KMS-11 (cell line): ENCODE results near the gene SIL1.

Source experiments
- H2AFZ ChIP-seq: fragments of 200-600 bp; sonication (generic); 2 replicates; pipeline ENCODE4 v1.6.1; 2016; ENCODE audit warnings: antibody characterized with exemption, mixed run types, low read depth
- H3K27ac ChIP-seq: fragments of 200-600 bp; sonication (generic); 2 replicates; pipeline ENCODE4 v1.6.1; 2016; ENCODE audit warnings: mild to moderate bottlenecking, mixed run types
- H3K27me3 ChIP-seq: fragments of 200-600 bp; sonication (generic); 2 replicates; pipeline ENCODE4 v1.6.1; 2017; ENCODE audit warnings: mild to moderate bottlenecking, low read depth, mixed run types, moderate library complexity; ENCODE audit not compliant: insufficient read depth
- H3K36me3 ChIP-seq: fragments of 200-600 bp; sonication (generic); 2 replicates; pipeline ENCODE4 v1.6.1; 2017; ENCODE audit warnings: mild to moderate bottlenecking, mixed run types; ENCODE audit not compliant: insufficient read depth
- H3K4me1 ChIP-seq: fragments of 200-600 bp; sonication (generic); 2 replicates; pipeline ENCODE4 v1.6.1; 2016; ENCODE audit warnings: mild to moderate bottlenecking, low read depth, mixed run types; ENCODE audit not compliant: poor library complexity, severe bottlenecking
- H3K4me2 ChIP-seq: fragments of 200-600 bp; sonication (generic); 2 replicates; pipeline ENCODE4 v1.7.0; 2016; ENCODE audit warnings: mild to moderate bottlenecking, mixed run types
- H3K4me3 ChIP-seq: fragments of 200-600 bp; sonication (generic); IDR thresholded peaks from 2 replicates; pipeline ENCODE4 v1.6.1; 2017; ENCODE audit warnings: low read depth, low read length, mixed read lengths; ENCODE audit not compliant: insufficient read depth
- H3K79me2 ChIP-seq: fragments of 200-600 bp; sonication (generic); 2 replicates; pipeline ENCODE4 v1.6.1; 2016; ENCODE audit warnings: low read depth, mixed run types; ENCODE audit not compliant: insufficient read depth
- H3K9ac ChIP-seq: fragments of 200-600 bp; sonication (generic); 2 replicates; pipeline ENCODE4 v1.6.1; 2016; ENCODE audit warnings: mild to moderate bottlenecking, mixed run types
- H4K20me1 ChIP-seq: fragments of 200-600 bp; sonication (generic); 2 replicates; pipeline ENCODE4 v1.6.1; 2016; ENCODE audit warnings: mild to moderate bottlenecking, mixed run types; ENCODE audit not compliant: insufficient read depth
- TF ChIP-seq, protein P1 (sequence below): fragments of 200-600 bp; sonication (generic); conservative IDR thresholded peaks from 2 replicates; pipeline ENCODE4 v1.6.1; 2017; ENCODE audit warnings: low read depth, mild to moderate bottlenecking, antibody characterized with exemption, low read length, moderate library complexity, mixed read lengths

Gene SIL1

DNA sequence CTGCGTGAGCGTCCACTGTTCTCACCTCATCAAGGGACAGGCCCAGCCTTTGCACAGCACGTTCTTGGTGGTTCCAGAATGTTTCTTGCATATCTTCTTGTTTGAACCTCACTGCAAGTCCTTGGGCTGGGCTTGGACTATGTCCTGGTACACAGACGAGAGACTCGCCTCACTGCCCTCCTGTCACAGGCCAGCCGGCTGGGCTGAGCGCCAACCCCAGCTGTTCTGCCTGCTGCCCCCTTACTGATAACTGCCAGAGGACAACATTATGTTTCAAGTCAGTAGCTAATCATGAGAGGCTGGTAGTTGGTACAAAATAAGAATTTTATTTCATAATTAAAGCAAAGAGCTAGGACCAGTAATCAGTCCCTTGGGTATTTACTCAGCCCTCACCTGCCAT is 270.2 kb downstream of the SIL1 start:
- H3K36me3 ChIP-seq: no peaks in the 10 kb centered on the region
- no peaks in the 10 kb centered on the region for H3K27me3 ChIP-seq
- no peaks in the 10 kb centered on the region for H4K20me1 ChIP-seq
- H2AFZ ChIP-seq: no peak overlapping the region
- H3K4me1 ChIP-seq: no peaks in the 10 kb centered on the region
- H3K27ac ChIP-seq: no peak overlapping the region
- TF ChIP-seq, protein P1, sequence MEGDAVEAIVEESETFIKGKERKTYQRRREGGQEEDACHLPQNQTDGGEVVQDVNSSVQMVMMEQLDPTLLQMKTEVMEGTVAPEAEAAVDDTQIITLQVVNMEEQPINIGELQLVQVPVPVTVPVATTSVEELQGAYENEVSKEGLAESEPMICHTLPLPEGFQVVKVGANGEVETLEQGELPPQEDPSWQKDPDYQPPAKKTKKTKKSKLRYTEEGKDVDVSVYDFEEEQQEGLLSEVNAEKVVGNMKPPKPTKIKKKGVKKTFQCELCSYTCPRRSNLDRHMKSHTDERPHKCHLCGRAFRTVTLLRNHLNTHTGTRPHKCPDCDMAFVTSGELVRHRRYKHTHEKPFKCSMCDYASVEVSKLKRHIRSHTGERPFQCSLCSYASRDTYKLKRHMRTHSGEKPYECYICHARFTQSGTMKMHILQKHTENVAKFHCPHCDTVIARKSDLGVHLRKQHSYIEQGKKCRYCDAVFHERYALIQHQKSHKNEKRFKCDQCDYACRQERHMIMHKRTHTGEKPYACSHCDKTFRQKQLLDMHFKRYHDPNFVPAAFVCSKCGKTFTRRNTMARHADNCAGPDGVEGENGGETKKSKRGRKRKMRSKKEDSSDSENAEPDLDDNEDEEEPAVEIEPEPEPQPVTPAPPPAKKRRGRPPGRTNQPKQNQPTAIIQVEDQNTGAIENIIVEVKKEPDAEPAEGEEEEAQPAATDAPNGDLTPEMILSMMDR: no peak
- H3K4me3 ChIP-seq: no peak overlapping the region
- no peak overlapping the region for H3K9ac ChIP-seq
- H3K4me2 ChIP-seq: no peak overlapping the region
- no peaks in the 10 kb centered on the region for H3K79me2 ChIP-seq

DNA sequence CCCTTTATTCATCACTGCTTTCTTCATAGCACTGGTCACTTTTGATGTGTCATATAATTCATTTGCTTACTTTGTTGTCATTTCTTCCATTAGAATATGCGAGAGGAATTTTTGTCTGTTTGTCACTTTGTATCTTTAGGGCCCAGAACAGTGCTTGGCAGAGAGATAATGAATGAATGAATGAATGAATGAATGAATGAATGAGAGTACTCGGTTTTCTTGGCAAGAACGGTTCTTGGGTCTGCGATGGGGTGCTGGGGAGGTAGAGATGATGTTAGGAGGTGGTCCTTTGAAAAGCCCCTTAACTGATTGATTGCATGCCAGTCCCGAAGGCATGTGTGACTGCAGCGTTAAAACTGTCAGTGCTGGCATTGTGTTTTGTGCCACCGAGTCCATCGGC is 270.6 kb downstream of the SIL1 start:
- Histone ChIP-seq H3K4me2 (no peak overlapping the region), H3K36me3 (no peaks in the 10 kb centered on the region)
- TF ChIP-seq, protein P1: no peak

DNA sequence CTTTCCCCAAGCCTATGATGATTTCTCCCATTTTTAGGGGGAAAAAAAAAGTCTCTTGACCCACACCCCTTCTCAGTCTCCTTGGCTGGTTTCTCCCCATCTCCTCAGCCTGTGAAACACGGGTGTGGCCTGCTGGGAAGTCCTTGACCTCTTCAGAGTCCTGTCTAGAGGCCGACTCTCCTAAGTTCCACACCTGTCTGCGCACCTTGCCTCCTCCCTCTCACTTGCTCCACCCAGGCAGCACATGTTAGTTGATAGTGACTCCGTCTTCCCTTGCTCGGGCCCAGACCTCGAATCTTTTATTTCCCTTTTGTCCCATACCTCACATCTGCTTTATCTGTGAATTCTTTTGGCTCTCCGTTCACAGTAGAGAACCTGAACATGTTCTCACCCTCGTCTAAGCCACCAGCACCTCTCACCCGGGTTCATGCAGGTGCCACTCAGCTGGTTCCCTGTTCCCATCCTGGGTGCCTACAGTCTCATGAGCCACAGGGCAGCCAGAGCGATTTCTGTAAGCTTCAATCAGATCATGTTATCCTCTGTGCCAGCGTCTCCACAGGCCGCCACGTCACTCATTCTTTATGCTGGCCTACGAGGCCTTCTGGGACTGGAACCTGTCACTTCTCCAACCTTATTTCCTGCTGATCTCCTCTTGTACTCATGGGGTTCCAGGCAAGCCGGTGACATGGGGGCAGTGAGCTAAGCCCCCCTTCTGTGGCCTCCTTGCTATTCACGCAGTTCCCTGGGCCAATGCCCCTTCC is 271.3 kb downstream of the SIL1 start:
- Histone ChIP-seq H3K27ac (no peak overlapping the region), H3K27me3 (no peaks in the 10 kb centered on the region), H3K4me2 (no peak overlapping the region), H3K36me3 (no peaks in the 10 kb centered on the region), H3K79me2 (no peaks in the 10 kb centered on the region), H3K4me1 (no peaks in the 10 kb centered on the region), H2AFZ (no peak overlapping the region), H3K9ac (no peak overlapping the region), H3K4me3 (no peak overlapping the region), H4K20me1 (no peaks in the 10 kb centered on the region)
- TF ChIP-seq, protein P1: no peak

More for the DNA sequence above, 270.6 kb downstream of the SIL1 start:
- Histone ChIP-seq H3K79me2 (no peaks in the 10 kb centered on the region), H3K27ac (no peak overlapping the region), H3K9ac (no peak overlapping the region), H2AFZ (no peak overlapping the region), H3K27me3 (no peaks in the 10 kb centered on the region), H4K20me1 (no peaks in the 10 kb centered on the region), H3K4me3 (no peak overlapping the region), H3K4me1 (no peaks in the 10 kb centered on the region)

DNA sequence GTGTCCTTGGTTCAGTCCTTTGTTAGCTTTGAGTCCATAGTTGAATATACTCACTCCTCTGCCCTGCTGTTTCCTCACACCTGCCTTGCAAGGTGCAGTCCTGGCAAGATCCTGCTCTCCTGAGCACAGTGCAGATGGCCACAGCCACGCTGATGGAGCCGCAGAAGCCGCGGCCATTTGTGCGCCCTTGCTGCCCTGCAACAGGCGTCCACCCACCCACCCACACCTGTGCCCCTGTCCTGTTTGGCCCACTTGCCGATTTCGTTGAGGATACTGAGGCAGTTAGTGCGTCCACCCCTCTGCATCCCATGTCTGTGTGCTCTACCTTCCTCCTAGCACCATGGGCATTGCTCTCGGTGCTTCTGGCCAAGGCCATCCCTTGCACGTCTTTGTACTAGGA is 271.9 kb downstream of the SIL1 start:
- TF ChIP-seq, protein P1: no peak
- Histone ChIP-seq H3K27me3 (no peaks in the 10 kb centered on the region), H4K20me1 (no peaks in the 10 kb centered on the region), H3K4me1 (no peaks in the 10 kb centered on the region), H3K4me2 (no peak overlapping the region), H2AFZ (no peak overlapping the region), H3K27ac (no peak overlapping the region), H3K9ac (no peak overlapping the region), H3K36me3 (no peaks in the 10 kb centered on the region), H3K4me3 (no peak overlapping the region), H3K79me2 (no peaks in the 10 kb centered on the region)
